ENCODE results near the gene EFCC1.

EFCC1 gene

DNA sequence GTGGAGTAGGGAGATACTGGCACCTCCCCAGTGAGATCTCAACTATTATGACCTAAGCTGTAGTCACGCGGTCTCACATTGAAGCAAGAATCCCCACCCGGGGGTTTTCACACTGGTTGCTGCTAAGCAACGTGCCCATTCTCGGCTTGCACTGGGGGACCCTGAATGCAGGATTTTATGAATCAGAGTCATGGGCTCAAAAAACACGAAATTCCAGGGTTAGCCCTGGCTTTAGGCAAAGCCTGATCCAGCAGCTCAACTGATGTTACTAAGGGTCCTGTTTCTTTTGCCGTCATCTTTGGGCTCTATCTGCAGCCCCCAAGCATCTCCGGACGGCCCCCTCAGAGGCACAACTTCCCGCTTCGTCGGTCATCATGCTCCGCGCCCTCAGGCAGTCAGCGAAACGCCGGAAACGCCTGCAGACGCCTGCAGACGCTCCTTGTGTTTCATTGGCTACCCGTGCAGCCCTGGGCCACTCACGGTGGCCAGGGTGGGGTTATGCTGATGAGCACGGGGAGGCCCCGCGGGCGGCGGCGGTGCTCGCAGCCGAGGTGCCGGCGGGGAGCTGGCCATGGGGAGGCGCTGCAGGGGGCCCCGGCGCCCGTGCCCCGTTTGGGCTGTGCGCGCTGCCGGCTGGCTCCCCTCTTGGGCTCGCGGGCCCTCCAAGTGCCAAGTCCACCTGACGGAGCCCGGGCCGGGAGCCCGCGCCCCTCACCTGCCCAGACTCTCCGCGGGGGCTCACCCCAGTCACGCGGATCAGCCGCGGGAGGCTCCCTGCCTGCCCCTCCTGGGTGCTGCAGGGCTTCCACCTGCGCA lies 25.8 kb downstream of the EFCC1 start:
- H3K4me1 Mint-ChIP-seq (ENCODE audit: low read depth), result peaks cover 8% of the 10 kb centered on the region

DNA sequence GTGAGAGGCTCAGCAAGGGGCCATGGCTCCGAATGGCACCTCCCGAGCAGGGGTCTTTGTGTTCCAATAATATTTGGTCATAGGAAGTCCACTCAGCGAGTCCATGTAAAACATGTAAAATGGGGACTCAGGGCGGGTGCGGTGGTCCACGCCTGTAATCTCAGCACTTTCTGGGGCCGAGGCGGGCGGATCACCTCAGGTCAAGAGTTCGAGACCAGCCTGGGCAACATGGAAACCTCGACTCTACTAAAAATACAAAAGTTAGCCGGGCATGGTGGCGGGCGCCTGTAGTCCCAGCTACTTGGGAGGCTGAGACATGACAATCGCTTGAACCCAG lies 26.4 kb downstream of the EFCC1 start:
- no peak overlapping the region for H3K4me3 Mint-ChIP-seq
- H3K27ac Mint-ChIP-seq, result no peak overlapping the region
- peaks cover 8% of the 10 kb centered on the region for H3K4me1 Mint-ChIP-seq (ENCODE audit: low read depth)
- peaks cover 5% of the 10 kb centered on the region for H3K27me3 Mint-ChIP-seq (ENCODE audit: low read depth)
- H3K9me3 Mint-ChIP-seq, result no peaks in the 10 kb centered on the region
- H3K36me3 Mint-ChIP-seq (ENCODE audit: low read depth), result no peaks in the 10 kb centered on the region

More for the DNA sequence above, 25.8 kb downstream of the EFCC1 start:
- H3K36me3 Mint-ChIP-seq (ENCODE audit: low read depth), result no peaks in the 10 kb centered on the region
- no peaks in the 10 kb centered on the region for H3K9me3 Mint-ChIP-seq
- peak overlapping the region; percentile 79 for H3K4me3 Mint-ChIP-seq
- peaks cover 5% of the 10 kb centered on the region for H3K27me3 Mint-ChIP-seq (ENCODE audit: low read depth)
- peak overlapping the region; percentile 90 for H3K27ac Mint-ChIP-seq

DNA sequence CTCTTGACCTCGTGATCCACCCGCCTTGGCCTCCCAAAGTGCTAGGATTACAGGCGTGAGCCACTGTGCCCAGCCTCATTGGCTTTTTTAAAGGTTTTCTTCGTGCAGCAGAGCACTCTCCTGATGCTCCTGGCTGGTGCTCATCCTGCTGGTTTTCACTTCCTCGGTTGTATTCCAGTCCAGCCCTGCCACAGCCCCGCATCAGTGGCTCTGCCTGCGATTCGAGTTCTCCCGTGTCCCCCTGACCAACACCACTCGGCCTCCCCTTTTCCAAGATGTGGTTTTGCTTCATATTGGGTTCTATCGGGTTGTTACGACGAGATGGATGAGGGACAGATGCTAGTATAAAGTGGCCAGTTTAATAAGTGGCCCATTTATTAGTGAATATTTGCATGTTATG lies 27.8 kb downstream of the EFCC1 start:
- Mint-ChIP-seq H3K27me3 (ENCODE audit: low read depth) (peaks cover 5% of the 10 kb centered on the region), H3K9me3 (no peaks in the 10 kb centered on the region), H3K4me3 (peak overlapping the region; percentile 25), H3K36me3 (ENCODE audit: low read depth) (no peaks in the 10 kb centered on the region), H3K4me1 (ENCODE audit: low read depth) (peaks cover 8% of the 10 kb centered on the region), H3K27ac (no peak overlapping the region)

DNA sequence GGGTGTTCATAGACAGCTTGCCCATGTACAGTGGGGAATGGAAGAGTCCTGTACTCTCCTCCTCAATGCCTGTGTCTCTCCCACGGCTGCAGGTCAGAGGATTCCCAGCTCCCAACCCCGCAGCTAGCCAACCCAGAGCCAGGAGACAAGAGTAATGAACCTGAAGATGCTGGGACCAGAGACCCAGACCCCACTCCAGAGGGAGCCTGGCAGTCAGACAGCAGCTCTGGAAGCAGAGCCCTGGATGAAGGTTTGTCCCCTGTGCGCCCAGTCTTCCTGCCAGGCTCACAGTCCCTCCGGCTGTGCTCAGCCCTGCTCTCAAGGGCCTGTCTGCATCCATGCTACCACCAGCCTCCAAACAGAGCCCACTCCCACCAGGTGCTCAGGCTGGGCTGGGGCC lies 29.5 kb downstream of the EFCC1 start:
- Mint-ChIP-seq H3K4me3 (no peak overlapping the region), H3K36me3 (ENCODE audit: low read depth) (no peaks in the 10 kb centered on the region), H3K4me1 (ENCODE audit: low read depth) (peaks cover 8% of the 10 kb centered on the region), H3K9me3 (no peaks in the 10 kb centered on the region), H3K27me3 (ENCODE audit: low read depth) (no peaks in the 10 kb centered on the region), H3K27ac (no peak overlapping the region)

DNA sequence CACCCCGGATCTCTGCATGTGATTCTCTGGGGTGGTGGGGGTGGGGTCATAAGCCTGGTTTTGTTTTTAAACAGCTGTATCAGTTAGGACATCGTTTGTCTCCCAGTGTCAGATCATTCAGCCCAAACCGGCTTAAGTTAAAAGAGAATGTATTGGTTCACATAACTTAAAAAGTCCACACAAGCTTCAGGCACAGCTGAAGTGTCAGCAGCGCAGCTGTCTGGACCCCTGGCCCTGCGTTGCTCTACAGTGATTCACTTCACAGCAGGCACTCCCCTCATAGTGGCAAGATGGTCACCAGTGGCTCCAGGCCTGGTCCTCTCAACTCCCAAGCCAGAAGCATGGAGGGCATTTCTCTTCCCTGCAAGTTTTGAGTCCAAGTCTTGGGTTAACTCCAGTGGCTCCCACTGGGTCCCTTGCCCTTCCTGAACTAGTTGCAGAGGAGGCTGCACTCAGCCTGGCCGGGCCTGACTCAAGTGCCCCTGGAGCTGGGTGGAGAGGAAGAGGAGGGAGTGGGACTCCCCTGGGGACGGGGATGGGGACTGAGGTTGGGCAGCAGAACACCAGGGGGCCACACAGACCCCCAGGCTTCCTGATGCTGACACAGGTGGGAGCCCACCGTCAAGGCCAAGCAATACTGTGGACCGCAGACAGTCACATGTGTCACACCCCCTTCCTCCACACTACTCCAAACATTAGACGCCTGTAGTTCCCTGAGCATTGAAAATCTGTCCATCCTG lies 30.5 kb downstream of the EFCC1 start:
- Mint-ChIP-seq H3K4me3 (no peak overlapping the region), H3K9me3 (no peaks in the 10 kb centered on the region), H3K27me3 (ENCODE audit: low read depth) (no peaks in the 10 kb centered on the region), H3K4me1 (ENCODE audit: low read depth) (peaks cover 4% of the 10 kb centered on the region), H3K27ac (no peak overlapping the region), H3K36me3 (ENCODE audit: low read depth) (no peaks in the 10 kb centered on the region)

DNA sequence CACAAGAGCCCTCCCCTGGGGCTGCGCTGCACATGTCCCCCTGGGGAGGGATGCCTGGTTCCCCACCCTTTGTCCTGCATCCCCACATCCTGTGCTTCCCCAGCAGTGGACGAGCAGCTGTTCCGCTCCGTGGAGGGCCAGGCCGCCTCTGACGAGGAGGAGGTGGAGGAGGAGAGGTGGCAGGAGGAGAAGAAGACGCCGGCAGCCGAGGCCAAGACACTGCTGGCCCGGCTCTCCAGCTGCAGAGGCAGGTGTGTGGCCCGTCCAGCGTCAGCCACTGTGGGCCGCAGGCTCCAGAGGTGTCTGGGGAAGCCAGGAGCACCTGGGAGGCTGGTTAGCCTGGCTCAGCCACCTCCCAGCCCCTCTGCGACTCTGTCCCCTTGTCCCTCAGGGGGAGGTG lies 31.6 kb downstream of the EFCC1 start:
- Mint-ChIP-seq H3K36me3 (ENCODE audit: low read depth) (no peaks in the 10 kb centered on the region), H3K4me1 (ENCODE audit: low read depth) (peaks cover 1% of the 10 kb centered on the region), H3K27ac (no peak overlapping the region), H3K27me3 (ENCODE audit: low read depth) (no peaks in the 10 kb centered on the region), H3K4me3 (no peak overlapping the region), H3K9me3 (no peaks in the 10 kb centered on the region)

DNA sequence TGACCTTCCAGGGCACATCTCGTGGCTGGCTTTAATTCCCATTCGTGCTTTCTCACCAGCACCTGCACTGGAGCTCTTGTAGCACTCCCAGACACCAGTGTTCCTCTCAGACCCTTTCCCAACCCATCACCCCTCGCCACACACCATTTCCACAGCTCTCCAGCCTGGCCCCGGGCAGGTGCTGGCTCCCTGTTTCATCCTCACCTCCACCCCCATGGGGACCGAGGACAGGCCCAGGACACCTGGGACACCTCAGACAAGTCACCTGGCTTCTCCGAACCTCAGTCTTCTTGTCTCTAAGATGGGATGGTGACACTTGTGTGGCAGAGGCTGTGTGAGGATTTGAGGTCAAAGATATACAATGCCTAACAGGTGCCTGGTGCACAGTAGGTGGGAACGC lies 32.0 kb downstream of the EFCC1 start:
- Mint-ChIP-seq H3K4me1 (ENCODE audit: low read depth) (peaks cover 1% of the 10 kb centered on the region), H3K36me3 (ENCODE audit: low read depth) (no peaks in the 10 kb centered on the region), H3K4me3 (no peak overlapping the region), H3K27me3 (ENCODE audit: low read depth) (no peaks in the 10 kb centered on the region), H3K9me3 (no peaks in the 10 kb centered on the region), H3K27ac (no peak overlapping the region)

DNA sequence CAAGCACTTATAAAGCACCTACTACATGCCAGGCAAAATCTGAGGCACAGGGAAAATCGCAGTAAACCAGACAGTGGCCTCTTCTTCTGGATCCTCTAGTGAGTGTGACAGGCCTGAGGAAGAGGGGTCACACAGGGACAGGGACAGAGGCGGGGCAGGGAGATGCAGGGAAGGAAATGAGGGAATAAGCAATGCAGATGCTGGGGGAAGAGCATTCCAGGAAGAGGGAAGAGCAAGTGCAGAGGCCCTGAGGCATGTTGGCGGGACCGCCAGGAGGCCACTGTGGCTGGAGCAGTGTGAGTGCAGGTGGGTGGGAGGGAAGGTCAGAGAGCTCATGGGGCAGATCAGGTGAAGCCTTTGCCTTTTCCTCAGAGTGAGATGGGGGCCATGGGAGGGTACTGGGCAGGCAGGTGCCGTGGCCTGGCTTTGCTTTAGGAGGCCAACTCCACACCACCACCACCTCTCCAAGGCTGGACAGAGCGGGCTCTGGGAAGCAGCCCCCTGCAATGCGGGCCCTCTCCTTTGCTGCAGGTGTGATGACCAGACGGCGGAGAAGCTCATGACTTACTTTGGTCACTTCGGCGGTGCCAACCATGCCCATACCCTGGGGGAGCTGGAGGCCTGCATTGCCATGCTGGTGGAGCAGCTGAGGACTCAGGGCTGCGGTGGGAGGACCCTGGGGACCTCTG lies 32.7 kb downstream of the EFCC1 start:
- H3K27me3 Mint-ChIP-seq (ENCODE audit: low read depth), result no peaks in the 10 kb centered on the region
- H3K9me3 Mint-ChIP-seq, result no peaks in the 10 kb centered on the region
- no peak overlapping the region for H3K27ac Mint-ChIP-seq
- H3K4me3 Mint-ChIP-seq, result no peak overlapping the region
- peaks cover 1% of the 10 kb centered on the region for H3K4me1 Mint-ChIP-seq (ENCODE audit: low read depth)
- H3K36me3 Mint-ChIP-seq (ENCODE audit: low read depth), result no peaks in the 10 kb centered on the region

DNA sequence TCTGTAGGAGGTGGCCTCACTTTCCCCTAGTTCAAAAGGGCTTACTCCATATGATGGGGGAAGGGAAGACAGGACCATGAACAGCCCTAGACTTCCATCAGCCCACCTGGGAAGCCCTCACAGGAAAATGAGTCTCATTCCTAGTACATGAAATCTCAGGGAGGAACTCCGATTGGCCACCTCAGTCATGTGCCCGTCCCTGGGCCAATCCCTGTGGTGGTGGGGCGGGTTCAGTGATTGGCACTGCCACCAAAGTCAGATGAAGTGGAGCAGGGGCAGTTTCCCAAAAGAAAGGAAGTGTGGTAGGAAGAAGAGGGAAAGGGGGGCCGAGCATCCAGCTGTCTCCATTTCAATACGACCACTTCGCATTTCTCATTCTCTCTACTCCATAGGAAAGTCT lies 33.5 kb downstream of the EFCC1 start:
- Mint-ChIP-seq H3K27me3 (ENCODE audit: low read depth) (peaks cover 4% of the 10 kb centered on the region), H3K9me3 (no peaks in the 10 kb centered on the region), H3K4me3 (no peak overlapping the region), H3K4me1 (ENCODE audit: low read depth) (peaks cover 1% of the 10 kb centered on the region), H3K36me3 (ENCODE audit: low read depth) (no peaks in the 10 kb centered on the region), H3K27ac (no peak overlapping the region)

DNA sequence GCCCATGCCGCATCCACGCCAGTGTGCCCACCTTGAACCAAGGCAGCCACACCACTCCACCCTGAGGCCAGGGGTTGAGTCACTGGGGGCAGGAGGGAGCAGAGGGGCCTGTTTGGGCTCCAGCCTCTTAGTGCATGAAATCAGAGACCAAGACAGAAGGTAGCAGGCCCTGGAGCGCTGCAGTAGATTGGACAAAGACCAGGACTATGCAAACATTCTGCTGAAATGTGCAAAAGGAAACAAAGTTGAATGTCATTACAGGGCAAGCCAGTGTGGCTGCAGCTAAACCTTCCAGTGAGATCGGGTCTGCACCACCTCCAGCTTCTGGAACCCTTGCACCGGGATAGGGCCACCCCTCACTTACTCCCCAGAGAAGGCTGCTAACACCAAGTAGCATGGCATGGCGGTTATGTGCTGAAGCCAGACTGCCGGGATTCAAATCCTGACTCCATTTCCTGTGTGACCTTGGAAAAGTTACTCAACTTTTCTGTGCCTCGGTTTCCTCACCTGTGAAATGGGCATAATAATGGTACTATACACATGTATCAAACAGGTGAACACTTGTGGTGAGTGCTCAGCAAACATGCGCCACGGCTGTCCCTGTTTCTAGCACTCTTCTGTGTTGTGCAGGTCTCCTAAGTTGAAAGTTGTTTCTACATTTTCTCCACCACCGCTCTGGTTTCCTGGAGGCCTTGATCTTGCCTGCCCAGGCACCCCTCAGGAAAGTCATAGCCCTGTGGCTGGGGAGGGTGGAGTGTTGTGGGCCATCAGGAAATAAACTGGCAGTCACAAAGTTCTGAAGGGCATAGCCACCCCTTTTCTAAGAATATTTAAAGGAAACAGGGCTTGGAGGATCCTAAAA lies 34.5 kb downstream of the EFCC1 start:
- peaks cover 11% of the 10 kb centered on the region for H3K27me3 Mint-ChIP-seq (ENCODE audit: low read depth)
- no peaks in the 10 kb centered on the region for H3K36me3 Mint-ChIP-seq (ENCODE audit: low read depth)
- H3K4me3 Mint-ChIP-seq, result no peak overlapping the region
- H3K4me1 Mint-ChIP-seq (ENCODE audit: low read depth), result no peaks in the 10 kb centered on the region
- H3K27ac Mint-ChIP-seq, result no peak overlapping the region
- no peaks in the 10 kb centered on the region for H3K9me3 Mint-ChIP-seq

DNA sequence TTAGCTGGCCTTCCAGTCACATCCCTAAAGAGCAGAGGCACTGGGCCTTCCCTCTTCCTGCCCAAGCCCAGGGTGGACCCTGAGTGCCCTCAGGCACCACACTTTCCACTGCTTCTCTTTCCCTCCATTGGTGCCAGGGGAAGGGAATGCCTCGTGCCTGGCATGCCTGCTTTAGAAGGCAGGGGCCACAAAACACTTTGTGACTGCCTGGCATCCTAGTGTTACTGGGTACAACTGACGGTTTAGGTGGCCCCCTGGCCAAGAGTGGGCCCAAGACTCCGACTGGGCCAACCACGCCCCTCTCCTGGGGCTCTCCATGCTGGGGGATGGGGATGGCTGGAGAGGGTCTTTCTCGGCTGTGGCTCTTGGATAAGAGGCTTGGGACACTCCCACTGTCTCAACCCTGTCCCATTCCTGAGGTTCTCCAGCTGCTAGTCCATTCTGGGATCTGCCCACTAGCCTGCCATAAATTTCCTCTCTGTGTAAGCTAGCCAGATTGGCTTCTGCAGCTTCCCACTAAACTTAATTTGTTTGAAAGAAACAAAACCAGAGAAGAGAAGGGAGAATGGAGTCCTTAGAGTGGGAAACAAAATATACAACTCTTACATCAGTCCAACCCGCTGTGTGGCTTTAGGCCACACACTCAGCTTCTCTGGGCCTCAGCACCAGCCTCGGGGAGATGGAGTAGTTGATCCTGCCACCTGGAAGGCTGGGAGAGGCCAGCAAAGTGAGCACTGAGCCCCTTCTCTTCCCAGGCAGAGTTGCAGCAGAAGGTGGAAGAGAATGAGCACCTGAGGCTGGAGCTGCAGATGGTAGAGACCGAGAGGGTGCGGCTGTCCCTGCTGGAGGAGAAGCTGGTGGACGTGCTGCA lies 35.4 kb downstream of the EFCC1 start:
- no peaks in the 10 kb centered on the region for H3K4me1 Mint-ChIP-seq (ENCODE audit: low read depth)
- H3K36me3 Mint-ChIP-seq (ENCODE audit: low read depth), result no peaks in the 10 kb centered on the region
- no peaks in the 10 kb centered on the region for H3K9me3 Mint-ChIP-seq
- no peak overlapping the region for H3K4me3 Mint-ChIP-seq
- H3K27ac Mint-ChIP-seq, result no peak overlapping the region
- peaks cover 14% of the 10 kb centered on the region for H3K27me3 Mint-ChIP-seq (ENCODE audit: low read depth)

DNA sequence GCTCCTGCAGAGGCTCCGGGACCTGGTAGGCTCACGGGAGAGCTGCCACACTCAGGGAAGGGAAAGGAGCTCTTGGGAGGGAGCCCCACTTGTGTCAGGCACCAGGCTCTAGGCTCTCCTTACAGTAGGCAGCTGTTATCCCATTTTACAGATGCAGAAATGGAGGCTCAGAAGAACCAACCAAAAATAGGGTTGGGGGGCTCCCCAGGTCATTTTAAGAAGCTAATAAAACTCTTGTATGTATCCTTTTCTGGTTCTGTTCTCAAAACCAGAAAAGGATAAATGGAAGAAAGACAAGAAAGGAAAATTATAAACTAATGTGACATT lies 36.0 kb downstream of the EFCC1 start:
- Mint-ChIP-seq H3K9me3 (no peaks in the 10 kb centered on the region), H3K4me1 (ENCODE audit: low read depth) (no peaks in the 10 kb centered on the region), H3K4me3 (no peak overlapping the region), H3K27me3 (ENCODE audit: low read depth) (peaks cover 20% of the 10 kb centered on the region), H3K27ac (no peak overlapping the region), H3K36me3 (ENCODE audit: low read depth) (no peaks in the 10 kb centered on the region)

DNA sequence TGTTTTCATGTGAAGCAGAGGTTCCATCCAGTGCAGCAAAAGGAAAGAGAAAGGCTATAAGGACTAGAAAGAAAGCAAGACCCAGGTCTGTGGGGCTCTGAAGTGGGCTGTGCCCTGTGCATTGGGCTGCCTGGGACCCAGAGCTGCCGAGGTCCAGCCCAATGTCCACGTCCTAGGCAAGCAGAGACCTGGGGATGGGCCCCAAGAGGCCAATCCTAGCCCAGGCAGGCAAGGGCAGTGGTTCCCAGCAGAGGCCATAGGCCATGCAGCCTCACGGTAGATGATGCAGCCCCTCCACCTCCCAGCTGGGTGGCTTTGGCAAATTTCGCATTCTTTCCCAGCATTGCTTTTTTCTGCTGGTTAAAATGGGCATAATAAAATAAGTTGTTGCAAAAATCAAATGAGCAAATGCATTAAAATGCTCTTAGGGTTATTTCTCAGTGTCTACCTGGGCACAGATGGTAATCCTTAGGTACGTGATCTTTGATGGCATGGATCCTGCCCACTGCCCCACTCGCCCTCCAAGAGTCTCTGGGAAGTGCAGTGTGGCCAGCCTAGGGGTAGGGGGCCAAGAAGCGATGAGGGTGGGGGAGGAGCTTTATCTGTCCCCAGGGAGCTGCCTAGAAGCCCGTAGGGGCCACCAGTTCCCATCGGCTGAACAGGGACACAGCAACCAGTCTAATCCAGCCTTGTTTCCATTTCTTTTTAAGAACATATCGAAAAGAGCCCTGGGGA lies 37.2 kb downstream of the EFCC1 start:
- Mint-ChIP-seq H3K36me3 (ENCODE audit: low read depth) (peaks cover 3% of the 10 kb centered on the region), H3K4me1 (ENCODE audit: low read depth) (no peaks in the 10 kb centered on the region)

More for the DNA sequence above, 37.2 kb downstream of the EFCC1 start:
- peaks cover 33% of the 10 kb centered on the region for H3K27me3 Mint-ChIP-seq (ENCODE audit: low read depth)
- no peak overlapping the region for H3K27ac Mint-ChIP-seq
- H3K9me3 Mint-ChIP-seq, result no peaks in the 10 kb centered on the region
- H3K4me3 Mint-ChIP-seq, result no peak overlapping the region
